Cerebellar nuclear complex (tissue), 1 donor: ENCODE measurements around the gene TRAPPC6A.

ENCODE experiments used
- DNase-seq, 2 experiments: peaks; one replicate each; lab custom pipeline; 2025; lab: John Stamatoyannopoulos, UW

TRAPPC6A gene

DNA sequence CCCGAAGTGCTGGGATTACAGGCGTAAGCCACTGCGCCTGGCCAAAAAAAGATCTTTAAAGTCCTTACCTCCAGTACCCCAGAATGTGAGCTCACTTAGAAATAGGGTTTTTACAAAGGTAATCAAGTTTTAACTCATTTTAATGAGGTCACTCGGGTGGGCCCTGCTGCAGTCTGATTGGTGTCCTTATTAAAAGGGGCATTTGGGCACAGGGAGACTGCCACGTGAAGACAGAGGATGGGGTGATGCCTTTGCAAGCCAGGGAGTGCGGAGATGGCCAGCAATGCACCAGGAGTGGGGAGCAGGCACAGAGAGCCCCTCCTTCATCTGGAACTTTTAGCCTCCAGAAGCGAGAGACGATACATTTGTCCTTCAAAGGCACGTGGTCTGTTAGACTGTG lies 28.9 kb downstream of the TRAPPC6A start:
- DNase-seq: no peak

GRCh38 chr19:45147835-45148676 lies 30.0 kb downstream of the TRAPPC6A start:
- DNase-seq: no peak

GRCh38 chr19:45146741-45147205 lies 31.3 kb downstream of the TRAPPC6A start:
- DNase-seq: no peak

DNA sequence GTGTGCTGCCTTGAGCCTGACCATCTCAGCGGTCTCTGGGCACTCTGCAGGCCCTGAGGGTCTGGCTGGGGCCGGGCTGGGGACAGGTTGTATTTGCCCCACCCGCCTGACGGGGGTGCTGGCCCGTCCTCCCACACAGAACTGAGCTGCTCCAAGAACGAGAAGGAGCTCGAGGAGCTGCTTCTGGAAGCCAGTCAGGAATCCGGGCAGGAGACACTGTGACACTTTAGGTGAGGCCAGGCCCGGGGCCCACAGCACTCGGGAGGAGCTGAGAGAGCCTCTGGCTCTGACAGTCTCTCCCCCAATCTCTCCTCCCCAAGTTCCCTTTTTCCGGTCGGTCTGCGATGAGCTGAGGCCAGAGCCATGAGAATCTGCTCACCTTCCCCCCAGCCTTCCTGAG lies 31.8 kb downstream of the TRAPPC6A start:
- no peak for DNase-seq

DNA sequence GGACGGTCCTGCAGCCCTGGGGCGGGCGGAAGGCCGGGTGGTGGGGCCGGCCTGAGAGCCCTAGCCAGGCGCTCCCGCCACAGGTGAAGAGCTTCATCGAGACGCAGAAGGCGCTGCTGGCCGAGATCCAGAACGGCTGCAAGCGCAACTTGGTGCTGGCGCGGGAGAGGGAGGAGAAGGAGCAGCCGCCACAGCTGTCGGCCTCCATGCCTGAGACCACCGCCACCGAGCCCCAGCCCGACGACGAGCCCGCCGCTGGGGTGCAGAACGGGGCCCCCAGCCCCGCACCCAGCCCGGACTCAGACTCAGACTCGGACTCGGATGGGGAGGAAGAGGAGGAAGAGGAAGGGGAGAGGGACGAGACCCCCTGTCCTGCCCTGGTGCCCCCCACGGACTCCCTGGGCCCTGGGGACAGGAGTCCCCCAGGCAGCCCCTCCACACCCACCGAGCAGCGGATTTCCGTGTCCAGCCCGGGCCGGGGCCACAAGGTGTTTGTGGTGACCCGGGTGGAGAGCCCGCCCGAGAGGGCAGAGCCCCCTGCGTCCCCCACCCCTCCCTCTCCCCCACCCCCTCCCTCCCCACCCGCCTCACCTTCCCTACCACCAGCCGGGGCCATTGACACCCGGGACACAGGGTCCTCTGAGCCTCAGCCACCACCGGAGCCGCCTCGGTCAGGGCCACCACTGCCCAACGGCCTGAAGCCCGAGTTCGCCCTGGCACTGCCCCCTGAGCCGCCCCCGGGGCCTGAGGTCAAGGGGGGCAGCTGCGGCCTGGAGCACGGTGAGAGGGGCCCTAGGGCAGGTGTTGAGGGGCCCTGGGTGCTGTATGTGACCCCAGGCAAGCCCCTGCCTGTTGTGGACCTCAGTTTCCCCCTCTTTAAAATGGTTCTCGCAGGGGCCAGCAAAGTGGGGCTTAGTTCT lies 32.5 kb downstream of the TRAPPC6A start:
- DNase-seq: no peak

GRCh38 chr19:45144431-45145269 lies 33.4 kb downstream of the TRAPPC6A start:
- no peak for DNase-seq

DNA sequence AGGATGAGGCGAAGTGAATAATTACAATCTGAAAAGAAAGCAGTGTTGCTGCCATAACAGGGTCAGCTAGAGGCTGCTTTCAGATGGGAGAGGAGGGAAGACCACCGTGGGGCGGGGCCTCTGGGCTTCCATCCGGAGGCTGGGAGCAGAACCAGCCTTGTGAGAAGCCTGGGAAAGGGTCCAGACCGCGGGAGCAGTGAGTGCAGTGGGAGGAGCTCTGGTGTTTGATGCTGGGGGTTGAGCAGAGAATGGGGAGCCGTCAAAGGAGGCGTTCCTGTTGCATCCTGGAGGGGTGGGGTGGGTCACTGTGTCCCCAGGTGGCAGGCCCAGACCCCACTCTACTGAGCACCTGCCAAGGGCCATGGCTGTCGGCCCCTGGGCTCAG lies 35.3 kb downstream of the TRAPPC6A start:
- no peak for DNase-seq

DNA sequence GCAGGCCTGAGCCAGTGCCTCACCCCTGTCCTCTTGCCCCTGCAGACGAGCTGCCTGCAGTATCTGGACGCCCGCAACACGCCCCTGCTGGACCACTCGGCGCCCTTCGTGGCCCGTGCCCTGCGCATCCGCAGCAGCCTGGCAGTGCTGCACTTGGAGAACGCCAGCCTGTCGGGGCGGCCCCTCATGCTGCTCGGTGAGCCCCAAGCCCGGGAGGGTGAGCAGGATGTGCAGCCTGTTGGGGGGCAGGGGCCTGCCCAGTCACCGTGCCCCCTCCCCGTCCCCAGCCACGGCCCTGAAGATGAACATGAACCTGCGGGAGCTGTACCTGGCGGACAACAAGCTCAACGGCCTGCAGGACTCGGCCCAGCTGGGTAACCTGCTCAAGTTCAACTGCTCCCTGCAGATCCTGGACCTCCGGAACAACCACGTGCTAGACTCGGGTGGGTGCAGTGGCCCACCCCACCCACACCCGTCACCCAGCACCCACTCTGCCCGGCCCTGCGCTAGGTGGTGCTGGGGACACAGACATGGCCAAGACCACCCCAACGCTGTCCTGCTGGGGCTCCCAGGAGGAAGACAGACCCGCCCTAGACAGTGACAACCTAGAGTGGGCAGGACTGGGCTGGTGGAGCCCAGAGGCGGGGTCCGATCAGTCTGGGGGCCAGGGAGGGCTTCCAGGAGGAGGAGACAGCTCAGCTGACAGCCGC lies 35.9 kb downstream of the TRAPPC6A start:
- DNase-seq: no peak

- no peak for DNase-seq
Measured at GRCh38 chr19:45141203-45141900, 36.7 kb downstream of the TRAPPC6A start.

DNA sequence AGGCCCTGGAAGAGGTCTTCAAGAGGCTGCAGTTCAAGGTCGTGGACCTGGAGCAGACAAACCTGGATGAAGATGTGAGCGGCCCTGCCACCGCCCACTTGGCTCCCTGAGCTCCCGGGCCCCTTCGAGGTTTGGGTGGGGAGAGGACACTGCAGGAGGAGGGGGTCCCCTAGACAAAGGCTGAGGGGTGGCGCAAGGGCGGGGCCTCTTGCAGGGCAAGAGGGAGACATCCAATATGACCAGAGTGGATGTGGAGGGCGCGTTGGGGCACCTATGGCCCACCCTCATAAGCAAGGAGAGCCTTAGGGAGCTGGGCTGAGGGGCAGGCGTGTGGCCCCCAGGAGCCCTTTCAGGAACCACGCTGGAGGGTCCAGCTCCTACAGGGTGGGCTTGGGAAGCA lies 37.5 kb downstream of the TRAPPC6A start:
- DNase-seq: no peak

DNA sequence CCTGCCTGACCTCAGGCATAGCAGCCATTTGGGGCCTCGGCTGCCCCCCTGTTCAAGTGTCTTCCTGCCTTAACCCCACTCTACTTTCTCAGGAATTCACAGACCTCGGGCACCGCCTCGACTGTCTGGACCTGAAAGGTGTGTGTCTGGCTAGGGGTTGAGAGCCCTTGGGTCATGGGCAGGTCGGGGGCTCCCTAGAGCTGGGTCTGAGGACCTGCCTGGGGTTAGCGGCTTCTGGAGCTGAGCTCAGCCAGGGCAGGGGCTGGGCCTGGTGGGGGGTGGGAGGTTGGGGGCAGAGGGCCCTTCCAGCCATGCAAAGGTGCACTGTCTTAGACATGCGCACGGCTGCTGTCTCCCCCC lies 37.9 kb downstream of the TRAPPC6A start:
- DNase-seq: no peak

DNA sequence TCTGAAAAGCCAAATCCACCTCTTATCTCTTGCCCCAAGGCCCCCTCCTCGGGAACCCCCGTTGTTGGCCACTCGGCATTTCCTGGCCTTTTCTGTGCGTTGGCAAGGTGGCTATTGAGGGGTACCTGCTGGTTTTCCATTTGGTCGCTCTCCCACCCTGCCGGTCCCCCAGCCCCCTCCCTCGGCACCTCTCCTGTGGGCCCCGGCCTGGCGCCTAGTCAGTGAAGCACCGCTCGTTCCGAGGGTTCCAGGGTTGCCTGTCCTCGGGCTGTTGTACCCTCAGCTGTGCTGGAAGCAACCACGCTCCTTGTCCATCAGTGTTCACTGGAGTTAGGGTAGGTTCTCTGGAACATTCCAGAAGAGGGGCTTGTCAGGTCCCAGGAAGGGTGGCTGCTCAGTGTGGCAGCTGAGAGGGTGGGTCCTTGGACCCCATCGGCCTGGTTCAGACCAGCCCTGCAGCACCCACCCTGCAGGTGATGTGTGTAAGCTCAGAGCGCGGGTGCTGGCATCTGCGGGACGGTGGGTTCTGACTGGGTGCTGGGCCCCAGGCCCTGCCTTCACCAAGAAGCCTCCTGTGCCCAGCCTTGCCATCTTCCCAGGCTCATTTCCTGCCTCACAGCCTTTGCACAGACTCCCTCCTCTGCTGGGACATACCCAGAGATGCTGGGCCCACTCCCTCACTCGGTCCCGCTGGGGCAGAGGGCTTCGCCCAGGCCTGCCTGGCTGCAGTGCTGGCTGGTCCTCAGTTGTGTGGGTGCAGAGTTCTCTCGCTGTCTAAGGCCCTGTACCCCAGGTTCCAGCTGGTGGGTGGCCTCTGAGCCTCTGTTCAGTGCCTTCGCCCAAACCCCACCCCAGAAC lies 38.5 kb downstream of the TRAPPC6A start:
- no peak for DNase-seq

GRCh38 chr19:45138303-45138751 lies 39.7 kb downstream of the TRAPPC6A start:
- DNase-seq: no peak

DNA sequence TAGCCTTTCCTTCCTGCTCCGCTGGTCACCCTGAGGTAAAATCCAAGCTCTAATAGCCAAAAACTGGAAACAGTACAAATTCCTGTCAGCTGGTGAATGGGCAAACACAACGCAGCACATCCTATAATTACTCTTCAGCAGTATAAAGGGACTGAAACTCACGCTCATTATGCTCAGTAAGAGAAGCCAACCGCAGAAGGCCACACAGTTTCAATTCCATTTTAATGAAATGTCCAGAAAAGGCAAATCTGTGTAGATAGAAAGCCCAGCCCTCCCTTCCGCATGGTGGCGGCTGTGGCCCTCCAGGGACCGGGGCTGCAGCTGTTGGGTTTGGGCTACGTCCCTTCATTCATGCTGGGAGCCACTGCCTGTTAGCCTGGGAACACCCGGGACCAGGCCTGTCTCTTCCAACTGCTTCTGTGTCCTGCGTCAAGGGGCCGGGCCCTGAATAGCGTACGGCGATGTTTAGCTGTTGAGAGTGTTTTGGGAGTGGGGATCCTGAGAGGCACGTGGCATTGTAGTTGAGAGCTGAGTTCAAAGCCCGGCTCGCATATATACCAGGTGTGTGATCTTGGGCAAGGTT lies 40.8 kb downstream of the TRAPPC6A start:
- no peak for DNase-seq

GRCh38 chr19:45136507-45137178 lies 41.4 kb downstream of the TRAPPC6A start:
- DNase-seq: no peak

- DNase-seq: no peak
Measured at GRCh38 chr19:45135176-45135885, 42.7 kb downstream of the TRAPPC6A start.

GRCh38 chr19:45133661-45134060 lies 44.4 kb downstream of the TRAPPC6A start:
- no peak for DNase-seq
